Activated naive CD8-positive, alpha-beta T cell treated with anti-CD3 and anti-CD28 coated beads, Interleukin-2, amount 50 U/mL, for 24 hours (primary cell): ENCODE data around the gene AQP6.

Experiments
- ATAC-seq: fragments of 150-1000 bp; cut with Tn5 transposase; one replicate; pipeline ENCODE4 v1.10.0; 2021
- DNase-seq: peaks from one replicate; pipeline ENCODE4 v3.0.0; 2021
- H3K27ac Mint-ChIP-seq: one replicate; pipeline ENCODE4 v1.8.0; 2021; ENCODE audit warnings: mild to moderate bottlenecking, mixed read lengths
- H3K27me3 Mint-ChIP-seq: one replicate; pipeline ENCODE4 v1.8.0; 2021; ENCODE audit warnings: mixed read lengths
- H3K36me3 Mint-ChIP-seq: one replicate; pipeline ENCODE4 v1.8.0; 2021; ENCODE audit warnings: low read depth, mixed read lengths
- H3K4me1 Mint-ChIP-seq: one replicate; pipeline ENCODE4 v1.8.0; 2021; ENCODE audit warnings: mixed read lengths
- H3K4me3 Mint-ChIP-seq: one replicate; pipeline ENCODE4 v1.8.0; 2021; ENCODE audit warnings: mild to moderate bottlenecking, moderate library complexity, mixed read lengths
- H3K9me3 Mint-ChIP-seq: one replicate; pipeline ENCODE4 v1.8.0; 2021; ENCODE audit warnings: mixed read lengths

The AQP6 gene

GRCh38 chr12:49972641-49973360, at the start of gene AQP6:
AQP6 (plus strand) TSS chr12:49972947; CDS start chr12:49973174, 227 bp downstream.
- no peak for ATAC-seq
- Mint-ChIP-seq H3K9me3 (no peaks in the 10 kb centered on the region), H3K27ac (no peak within 1 kb of the TSS), H3K36me3 (no peaks in the 10 kb centered on the region), H3K4me3 (no peak within 1 kb of the TSS), H3K27me3 (peaks cover 12% of the 10 kb centered on the region), H3K4me1 (no peaks in the 10 kb centered on the region)
- DNase-seq = no peak

- H3K4me3 Mint-ChIP-seq = no peak overlapping the region
- ATAC-seq (no peak), DNase-seq (no peak)
- peaks cover 3% of the 10 kb centered on the region for H3K27me3 Mint-ChIP-seq
- H3K9me3 Mint-ChIP-seq = no peaks in the 10 kb centered on the region
- no peaks in the 10 kb centered on the region for H3K36me3 Mint-ChIP-seq
- H3K27ac Mint-ChIP-seq = no peak overlapping the region
- peaks cover 5% of the 10 kb centered on the region for H3K4me1 Mint-ChIP-seq
These were observed 49.6 kb upstream of the AQP6 start for GRCh38 chr12:49923035-49923644.

GRCh38 chr12:49923880-49924556, 48.7 kb upstream of the AQP6 start:
- H3K4me3 Mint-ChIP-seq = no peak overlapping the region
- peaks cover 3% of the 10 kb centered on the region for H3K27me3 Mint-ChIP-seq
- DNase-seq (no peak), ATAC-seq (no peak)
- H3K4me1 Mint-ChIP-seq = peaks cover 5% of the 10 kb centered on the region
- no peaks in the 10 kb centered on the region for H3K36me3 Mint-ChIP-seq
- H3K9me3 Mint-ChIP-seq = no peaks in the 10 kb centered on the region
- H3K27ac Mint-ChIP-seq = no peak overlapping the region

GRCh38 chr12:49924628-49925246, 48.0 kb upstream of the AQP6 start:
- no peaks in the 10 kb centered on the region for H3K9me3 Mint-ChIP-seq
- DNase-seq = no peak
- H3K4me3 Mint-ChIP-seq = no peak overlapping the region
- no peak overlapping the region for H3K27ac Mint-ChIP-seq
- no peaks in the 10 kb centered on the region for H3K36me3 Mint-ChIP-seq
- no peak for ATAC-seq
- peaks cover 5% of the 10 kb centered on the region for H3K4me1 Mint-ChIP-seq
- no peaks in the 10 kb centered on the region for H3K27me3 Mint-ChIP-seq

GRCh38 chr12:49925433-49926204, 47.1 kb upstream of the AQP6 start:
- ATAC-seq (no peak), DNase-seq (no peak)
- Mint-ChIP-seq H3K36me3 (no peaks in the 10 kb centered on the region), H3K4me3 (no peak overlapping the region), H3K27me3 (no peaks in the 10 kb centered on the region), H3K9me3 (no peaks in the 10 kb centered on the region), H3K27ac (no peak overlapping the region), H3K4me1 (peaks cover 8% of the 10 kb centered on the region)

GRCh38 chr12:49928471-49928870, 44.3 kb upstream of the AQP6 start:
- Mint-ChIP-seq H3K27me3 (no peaks in the 10 kb centered on the region), H3K36me3 (no peaks in the 10 kb centered on the region), H3K4me1 (peaks cover 13% of the 10 kb centered on the region), H3K4me3 (no peak overlapping the region), H3K9me3 (no peaks in the 10 kb centered on the region), H3K27ac (no peak overlapping the region)
- DNase-seq = no peak
- ATAC-seq = no peak

GRCh38 chr12:49929581-49929980, 43.2 kb upstream of the AQP6 start:
- peaks cover 13% of the 10 kb centered on the region for H3K4me1 Mint-ChIP-seq
- no peak overlapping the region for H3K27ac Mint-ChIP-seq
- ATAC-seq (no peak), DNase-seq (no peak)
- peaks cover 2% of the 10 kb centered on the region for H3K27me3 Mint-ChIP-seq
- no peaks in the 10 kb centered on the region for H3K9me3 Mint-ChIP-seq
- H3K36me3 Mint-ChIP-seq = no peaks in the 10 kb centered on the region
- H3K4me3 Mint-ChIP-seq = no peak overlapping the region

- Mint-ChIP-seq H3K4me3 (no peak overlapping the region), H3K27me3 (peaks cover 2% of the 10 kb centered on the region), H3K9me3 (no peaks in the 10 kb centered on the region), H3K36me3 (no peaks in the 10 kb centered on the region), H3K4me1 (peaks cover 13% of the 10 kb centered on the region), H3K27ac (no peak overlapping the region)
- DNase-seq = no peak
- ATAC-seq = peak; percentile 92
These were observed 42.0 kb upstream of the AQP6 start for GRCh38 chr12:49930515-49931288.

GRCh38 chr12:49932023-49932422, 40.7 kb upstream of the AQP6 start:
- Mint-ChIP-seq H3K27ac (no peak overlapping the region), H3K36me3 (no peaks in the 10 kb centered on the region), H3K9me3 (no peaks in the 10 kb centered on the region), H3K27me3 (peaks cover 2% of the 10 kb centered on the region), H3K4me1 (peaks cover 8% of the 10 kb centered on the region), H3K4me3 (no peak overlapping the region)
- ATAC-seq (no peak), DNase-seq (no peak)

GRCh38 chr12:49932533-49933130, 40.1 kb upstream of the AQP6 start:
- ATAC-seq = no peak
- Mint-ChIP-seq H3K4me1 (peaks cover 8% of the 10 kb centered on the region), H3K9me3 (no peaks in the 10 kb centered on the region), H3K27ac (no peak overlapping the region), H3K27me3 (peaks cover 2% of the 10 kb centered on the region), H3K4me3 (no peak overlapping the region), H3K36me3 (no peaks in the 10 kb centered on the region)
- DNase-seq = no peak

- Mint-ChIP-seq H3K36me3 (no peaks in the 10 kb centered on the region), H3K4me1 (peaks cover 8% of the 10 kb centered on the region), H3K9me3 (no peaks in the 10 kb centered on the region), H3K4me3 (no peak overlapping the region), H3K27me3 (peaks cover 2% of the 10 kb centered on the region), H3K27ac (no peak overlapping the region)
- DNase-seq (no peak), ATAC-seq (no peak)
These were observed 39.0 kb upstream of the AQP6 start for GRCh38 chr12:49933796-49934195.

GRCh38 chr12:49934505-49934904, 38.2 kb upstream of the AQP6 start:
- Mint-ChIP-seq H3K4me3 (no peak overlapping the region), H3K4me1 (peaks cover 8% of the 10 kb centered on the region), H3K9me3 (no peaks in the 10 kb centered on the region), H3K36me3 (no peaks in the 10 kb centered on the region), H3K27me3 (peaks cover 2% of the 10 kb centered on the region), H3K27ac (no peak overlapping the region)
- ATAC-seq = no peak
- DNase-seq = no peak

GRCh38 chr12:49936925-49937324, 35.8 kb upstream of the AQP6 start:
- Mint-ChIP-seq H3K4me1 (no peaks in the 10 kb centered on the region), H3K4me3 (no peak overlapping the region), H3K36me3 (no peaks in the 10 kb centered on the region), H3K27ac (no peak overlapping the region), H3K9me3 (no peaks in the 10 kb centered on the region), H3K27me3 (peaks cover 2% of the 10 kb centered on the region)
- DNase-seq (no peak), ATAC-seq (no peak)
